SIG-M5 (cell line): Measurements from ENCODE around the gene LRP2.

Source experiments
- DNase-seq: peaks from one replicate; lab custom pipeline; 2025; lab: John Stamatoyannopoulos, UW

The LRP2 gene

GRCh38 chr2:169091256-169091655, 271.1 kb downstream of the LRP2 start:
- DNase-seq, result no peak

- no peak for DNase-seq
Measured at GRCh38 chr2:169090133-169090820, 272.1 kb downstream of the LRP2 start.

GRCh38 chr2:169089182-169089581, 273.2 kb downstream of the LRP2 start:
- DNase-seq, result no peak

GRCh38 chr2:169087757-169088379, 274.5 kb downstream of the LRP2 start:
- DNase-seq, result no peak

- DNase-seq, result no peak
Measured at GRCh38 chr2:169086893-169087467, 275.4 kb downstream of the LRP2 start.

GRCh38 chr2:169082995-169083394, 279.3 kb downstream of the LRP2 start:
- DNase-seq, result peak; percentile 28

GRCh38 chr2:169081551-169081950, 280.8 kb downstream of the LRP2 start:
- DNase-seq, result no peak

- DNase-seq, result no peak
Measured at GRCh38 chr2:169080250-169081069, 281.9 kb downstream of the LRP2 start.

- DNase-seq, result no peak
Measured at GRCh38 chr2:169077674-169078240, 284.6 kb downstream of the LRP2 start.
